Measurements from ENCODE around the gene WDR6. TPM values are rescaled to one million over a fixed set of nuclear protein-coding genes. Genes with fewer than 3 reads are reported as not detected.

Gene WDR6
- total and polyA plus RNA-seq, 3 experiments from 2014 or later = 82.9 to 167 (median 158) TPM

DNA sequence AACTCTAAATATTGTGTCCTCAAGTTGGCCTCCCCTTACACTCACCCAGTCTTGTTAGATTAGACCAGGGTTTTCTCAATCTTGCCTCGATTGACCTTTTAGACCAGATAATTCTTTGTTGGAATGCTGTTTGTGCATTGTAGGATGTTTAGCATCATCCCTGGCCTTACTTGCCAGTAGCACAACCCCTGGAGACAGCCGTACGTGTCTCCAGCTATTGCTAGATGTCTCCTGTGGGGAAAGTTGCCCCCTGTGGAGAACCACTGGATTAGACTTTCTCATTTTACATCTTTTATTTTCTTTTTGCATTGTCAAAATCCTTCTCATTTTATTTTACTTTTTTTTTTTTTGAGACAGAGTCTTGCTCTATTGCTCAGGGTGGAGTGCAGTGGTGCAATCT, 2.2 kb downstream of the WDR6 start:
- CTCF ChIA-PET = interaction anchor here (1.1 to 10.1 kb wide), 4 partner anchors 9 to 331 kb away, joined by 3 to 121 read pairs (median 56); partner anchors contain the start of genes DALRD3, NDUFAF3, P4HTM and USP4
- no peak overlapping the region for H3K4me3 ChIP-seq (ENCODE audit: low read length)
- peaks cover 0 to 3% of the 10 kb centered on the region in 2 donors for H3K27me3 Mint-ChIP-seq
- H3K27me3 ChIP-seq (ENCODE audit: insufficient read depth, low read length, poor library complexity, severe bottlenecking) = no peaks in the 10 kb centered on the region
- H3K36me3 Mint-ChIP-seq = peaks cover 0 to 49% (median 0%) of the 10 kb centered on the region in 3 donors
- peaks cover 24 to 46% (median 41%) of the 10 kb centered on the region in 3 donors for H3K4me1 Mint-ChIP-seq
- H3K36me3 ChIP-seq (ENCODE audit: insufficient read depth, low read length) = peaks cover 2% of the 10 kb centered on the region
- peaks cover 14% of the 10 kb centered on the region for H3K4me1 ChIP-seq (ENCODE audit: insufficient read depth, low read length)
- H3K27ac ChIP-seq (ENCODE audit: low read depth, low read length) = no peak overlapping the region
- POLR2A ChIA-PET = interaction anchor here (0.7 to 3.5 kb wide), 4 partner anchors 8 to 85 kb away, joined by 3 to 48 read pairs (median 4); partner anchors contain the start of genes DALRD3 and P4HTM
- H3K9me3 ChIP-seq (ENCODE audit: low read length) = no peaks in the 10 kb centered on the region
- peak overlapping the region in 2 of 8 donors; percentile 14 to 68 for H3K27ac Mint-ChIP-seq
- no peak for DNase-seq
- no peaks in the 10 kb centered on the region for H3K9me3 Mint-ChIP-seq
- H3K4me3 Mint-ChIP-seq = peak overlapping the region in 5 of 7 donors; percentile 51 to 89 (median 62)

DNA sequence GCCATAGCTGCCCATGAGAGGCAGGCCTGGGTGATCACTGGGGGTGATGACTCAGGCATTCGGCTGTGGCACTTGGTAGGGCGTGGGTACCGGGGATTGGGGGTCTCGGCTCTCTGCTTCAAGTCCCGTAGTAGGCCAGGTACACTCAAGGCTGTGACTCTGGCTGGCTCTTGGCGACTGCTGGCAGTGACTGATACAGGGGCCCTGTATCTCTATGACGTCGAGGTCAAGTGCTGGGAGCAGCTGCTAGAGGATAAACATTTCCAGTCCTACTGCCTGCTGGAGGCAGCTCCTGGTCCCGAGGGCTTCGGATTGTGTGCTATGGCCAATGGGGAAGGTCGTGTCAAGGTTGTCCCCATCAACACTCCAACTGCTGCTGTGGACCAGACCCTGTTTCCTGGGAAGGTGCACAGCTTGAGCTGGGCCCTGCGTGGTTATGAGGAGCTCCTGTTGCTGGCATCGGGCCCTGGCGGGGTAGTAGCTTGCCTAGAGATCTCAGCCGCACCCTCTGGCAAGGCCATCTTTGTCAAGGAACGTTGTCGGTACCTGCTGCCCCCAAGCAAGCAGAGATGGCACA, 5.3 kb downstream of the WDR6 start:
- Histone ChIP-seq H3K27me3 (ENCODE audit: insufficient read depth, low read length, poor library complexity, severe bottlenecking) (no peaks in the 10 kb centered on the region), H3K4me1 (ENCODE audit: insufficient read depth, low read length) (peaks cover 13% of the 10 kb centered on the region), H3K36me3 (ENCODE audit: insufficient read depth, low read length) (peaks cover 12% of the 10 kb centered on the region), H3K4me3 (ENCODE audit: low read length) (no peak overlapping the region), H3K9me3 (ENCODE audit: low read length) (no peaks in the 10 kb centered on the region), H3K27ac (ENCODE audit: low read depth, low read length) (no peak overlapping the region)
- no peaks in the 10 kb centered on the region for H3K27me3 Mint-ChIP-seq
- peaks cover 0 to 66% (median 5%) of the 10 kb centered on the region in 3 donors for H3K36me3 Mint-ChIP-seq
- POLR2A ChIA-PET = interaction anchor here (1.0 to 1.1 kb wide), 2 partner anchors 17 to 23 kb away, joined by 4 read pairs; partner anchors contain the start of gene IMPDH2
- H3K9me3 Mint-ChIP-seq = no peaks in the 10 kb centered on the region
- peaks cover 16 to 36% (median 32%) of the 10 kb centered on the region in 3 donors for H3K4me1 Mint-ChIP-seq
- H3K27ac Mint-ChIP-seq = peak overlapping the region in 4 of 8 donors; percentile 29 to 90 (median 52)
- peak overlapping the region in 1 of 7 donors; percentile 58 for H3K4me3 Mint-ChIP-seq
- no peak for DNase-seq
- CTCF ChIA-PET = interaction anchor here (5.6 to 10.1 kb wide), 2 partner anchors 11 to 24 kb away, joined by 65 to 121 read pairs; partner anchors contain the start of genes NDUFAF3 and P4HTM

DNA sequence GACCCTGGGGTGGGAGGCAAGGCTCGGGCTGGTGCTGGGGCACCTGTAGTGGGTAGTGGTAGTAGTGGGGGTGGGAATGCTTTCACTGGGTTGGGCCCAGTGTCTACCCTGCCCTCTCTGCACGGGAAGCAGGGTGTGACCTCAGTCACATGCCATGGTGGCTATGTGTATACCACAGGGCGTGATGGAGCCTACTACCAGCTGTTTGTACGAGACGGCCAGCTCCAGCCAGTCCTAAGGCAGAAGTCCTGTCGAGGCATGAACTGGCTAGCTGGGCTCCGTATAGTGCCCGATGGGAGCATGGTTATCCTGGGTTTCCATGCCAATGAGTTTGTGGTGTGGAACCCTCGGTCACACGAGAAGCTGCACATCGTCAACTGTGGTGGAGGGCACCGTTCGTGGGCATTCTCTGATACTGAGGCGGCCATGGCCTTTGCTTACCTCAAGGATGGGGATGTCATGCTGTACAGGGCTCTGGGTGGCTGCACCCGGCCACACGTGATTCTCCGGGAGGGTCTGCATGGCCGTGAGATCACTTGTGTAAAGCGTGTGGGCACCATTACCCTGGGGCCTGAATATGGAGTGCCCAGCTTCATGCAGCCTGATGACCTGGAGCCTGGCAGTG, 6.0 kb downstream of the WDR6 start:
- Histone ChIP-seq H3K9me3 (ENCODE audit: low read length) (no peaks in the 10 kb centered on the region), H3K4me3 (ENCODE audit: low read length) (no peak overlapping the region), H3K36me3 (ENCODE audit: insufficient read depth, low read length) (peaks cover 12% of the 10 kb centered on the region), H3K27ac (ENCODE audit: low read depth, low read length) (no peak overlapping the region), H3K4me1 (ENCODE audit: insufficient read depth, low read length) (peaks cover 11% of the 10 kb centered on the region), H3K27me3 (ENCODE audit: insufficient read depth, low read length, poor library complexity, severe bottlenecking) (no peaks in the 10 kb centered on the region)
- Mint-ChIP-seq H3K9me3 (no peaks in the 10 kb centered on the region), H3K27me3 (no peaks in the 10 kb centered on the region), H3K36me3 (peaks cover 0 to 64% (median 5%) of the 10 kb centered on the region in 3 donors), H3K4me1 (peaks cover 12 to 34% (median 29%) of the 10 kb centered on the region in 3 donors), H3K4me3 (peak overlapping the region in 1 of 7 donors; percentile 37), H3K27ac (peak overlapping the region in 2 of 8 donors; percentile 36 to 43)
- ChIA-PET POLR2A (interaction anchor here (1.0 to 2.2 kb wide), 3 partner anchors 9 to 24 kb away, joined by 4 to 11 read pairs (median 6); partner anchors contain the start of genes NDUFAF3 and P4HTM), CTCF (interaction anchor here (0.7 to 10.1 kb wide), 7 partner anchors 10 to 38 kb away, joined by 3 to 121 read pairs (median 5); partner anchors contain the start of genes IMPDH2, NDUFAF3 and P4HTM)
- no peak for DNase-seq

DNA sequence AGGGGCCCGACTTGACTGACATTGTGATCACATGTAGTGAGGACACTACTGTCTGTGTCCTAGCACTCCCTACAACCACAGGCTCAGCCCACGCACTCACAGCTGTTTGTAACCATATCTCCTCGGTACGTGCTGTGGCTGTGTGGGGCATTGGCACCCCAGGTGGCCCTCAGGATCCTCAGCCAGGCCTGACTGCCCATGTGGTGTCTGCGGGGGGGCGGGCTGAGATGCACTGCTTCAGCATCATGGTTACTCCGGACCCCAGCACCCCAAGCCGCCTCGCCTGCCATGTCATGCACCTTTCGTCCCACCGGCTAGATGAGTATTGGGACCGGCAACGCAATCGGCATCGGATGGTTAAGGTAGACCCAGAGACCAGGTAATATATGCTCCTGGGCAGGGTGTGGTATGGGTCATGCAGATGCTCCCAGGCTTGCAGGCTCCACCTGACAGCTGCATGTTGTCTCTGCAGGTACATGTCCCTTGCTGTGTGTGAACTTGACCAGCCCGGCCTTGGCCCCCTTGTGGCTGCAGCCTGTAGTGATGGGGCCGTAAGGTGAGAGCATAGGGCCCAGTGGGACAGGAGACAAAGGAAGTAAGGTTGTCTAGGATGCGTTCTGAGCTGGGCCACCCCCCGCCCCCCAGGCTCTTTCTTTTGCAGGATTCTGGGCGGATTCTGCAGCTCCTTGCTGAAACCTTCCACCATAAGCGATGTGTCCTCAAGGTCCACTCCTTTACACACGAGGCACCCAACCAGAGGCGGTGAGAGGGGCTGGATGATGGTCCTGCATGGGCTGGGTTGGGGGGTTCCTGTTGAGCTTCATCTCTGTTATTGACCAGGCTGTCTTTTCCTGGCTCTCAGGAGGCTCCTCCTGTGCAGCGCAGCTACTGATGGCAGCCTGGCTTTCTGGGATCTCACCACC, 6.8 kb downstream of the WDR6 start:
- Mint-ChIP-seq H3K4me3 (peak overlapping the region in 1 of 7 donors; percentile 66), H3K27me3 (no peaks in the 10 kb centered on the region), H3K27ac (peak overlapping the region in 2 of 8 donors; percentile 36 to 43), H3K36me3 (peaks cover 0 to 63% (median 5%) of the 10 kb centered on the region in 3 donors), H3K4me1 (peaks cover 11 to 33% (median 26%) of the 10 kb centered on the region in 3 donors), H3K9me3 (no peaks in the 10 kb centered on the region)
- Histone ChIP-seq H3K36me3 (ENCODE audit: insufficient read depth, low read length) (peaks cover 12% of the 10 kb centered on the region), H3K4me3 (ENCODE audit: low read length) (no peak overlapping the region), H3K27me3 (ENCODE audit: insufficient read depth, low read length, poor library complexity, severe bottlenecking) (no peaks in the 10 kb centered on the region), H3K9me3 (ENCODE audit: low read length) (no peaks in the 10 kb centered on the region), H3K27ac (ENCODE audit: low read depth, low read length) (no peak overlapping the region), H3K4me1 (ENCODE audit: insufficient read depth, low read length) (peaks cover 11% of the 10 kb centered on the region)
- DNase-seq = peak in 1 of 5 donors; percentile 24
- CTCF ChIA-PET = interaction anchor here (0.7 to 10.1 kb wide), 8 partner anchors 10 to 79 kb away, joined by 3 to 121 read pairs (median 4); partner anchors contain the start of genes IMPDH2, NDUFAF3 and P4HTM
- POLR2A ChIA-PET = interaction anchor here (0.6 to 2.2 kb wide), 3 partner anchors 8 to 82 kb away, joined by 6 to 11 read pairs (median 6); partner anchors contain the start of genes NDUFAF3 and P4HTM

DNA sequence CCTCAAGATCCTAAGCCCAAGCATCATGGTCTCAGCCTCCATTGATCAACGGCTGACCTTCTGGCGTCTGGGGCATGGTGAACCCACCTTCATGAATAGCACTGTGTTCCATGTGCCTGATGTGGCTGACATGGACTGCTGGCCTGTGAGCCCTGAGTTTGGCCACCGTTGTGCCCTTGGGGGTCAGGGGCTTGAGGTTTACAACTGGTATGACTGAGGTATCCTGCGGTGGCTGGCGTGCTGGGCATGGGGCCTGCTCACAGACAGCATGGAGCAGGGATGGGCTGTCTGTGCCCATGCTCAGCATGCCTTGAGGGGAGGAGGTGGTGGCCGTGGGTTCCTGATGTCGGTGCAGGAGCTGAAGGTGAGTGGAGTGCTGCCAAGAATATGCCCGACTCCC, 7.9 kb downstream of the WDR6 start:
- Mint-ChIP-seq H3K36me3 (peaks cover 0 to 61% (median 5%) of the 10 kb centered on the region in 3 donors), H3K9me3 (no peaks in the 10 kb centered on the region)
- H3K36me3 ChIP-seq (ENCODE audit: insufficient read depth, low read length) = peaks cover 12% of the 10 kb centered on the region

DNA sequence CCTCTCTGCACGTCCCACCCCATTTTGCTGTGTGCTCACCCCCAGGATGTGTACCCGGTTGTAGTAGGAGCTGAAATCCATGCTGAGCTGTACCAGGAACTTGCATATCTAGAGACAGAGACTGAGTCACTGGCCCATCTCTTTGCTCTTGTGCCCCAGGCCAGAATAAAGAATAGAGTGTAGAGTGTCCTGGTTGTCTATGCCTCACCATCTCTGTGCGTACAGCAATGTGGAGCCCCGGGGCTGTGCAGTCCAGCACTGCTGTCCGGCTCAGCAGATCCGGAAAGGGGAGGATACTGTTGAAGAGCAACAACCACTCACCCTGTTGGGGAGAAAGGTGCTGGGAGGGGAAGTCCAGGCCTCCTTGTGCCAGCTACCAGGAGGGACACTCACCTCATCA, 8.6 kb downstream of the WDR6 start:
- no peaks in the 10 kb centered on the region for H3K27me3 ChIP-seq (ENCODE audit: insufficient read depth, low read length, poor library complexity, severe bottlenecking)
- peaks cover 27% of the 10 kb centered on the region for H3K4me1 ChIP-seq (ENCODE audit: insufficient read depth, low read length)
- ChIA-PET POLR2A (no interaction called here), CTCF (interaction anchor here (1.0 to 5.6 kb wide), 2 partner anchors 9 to 27 kb away, joined by 3 to 65 read pairs; partner anchors contain the start of genes P4HTM and WDR6)
- H3K4me3 ChIP-seq (ENCODE audit: low read length) = no peak overlapping the region
- Mint-ChIP-seq H3K27me3 (no peaks in the 10 kb centered on the region), H3K27ac (peak overlapping the region in 4 of 8 donors; percentile 64 to 85 (median 72)), H3K9me3 (no peaks in the 10 kb centered on the region), H3K36me3 (peaks cover 0 to 64% (median 5%) of the 10 kb centered on the region in 3 donors), H3K4me3 (peak overlapping the region in 6 of 7 donors; percentile 29 to 94 (median 52)), H3K4me1 (peaks cover 15 to 41% (median 31%) of the 10 kb centered on the region in 3 donors)
- no peak overlapping the region for H3K27ac ChIP-seq (ENCODE audit: low read depth, low read length)
- H3K36me3 ChIP-seq (ENCODE audit: insufficient read depth, low read length) = peaks cover 12% of the 10 kb centered on the region
- DNase-seq = no peak
- H3K9me3 ChIP-seq (ENCODE audit: low read length) = no peaks in the 10 kb centered on the region

More for the DNA sequence above, 7.9 kb downstream of the WDR6 start:
- H3K27ac Mint-ChIP-seq = peak overlapping the region in 2 of 8 donors; percentile 17 to 78
- no peak overlapping the region for H3K27ac ChIP-seq (ENCODE audit: low read depth, low read length)
- peak overlapping the region in 2 of 7 donors; percentile 20 to 94 for H3K4me3 Mint-ChIP-seq
- no peaks in the 10 kb centered on the region for H3K27me3 ChIP-seq (ENCODE audit: insufficient read depth, low read length, poor library complexity, severe bottlenecking)
- H3K4me1 Mint-ChIP-seq = peaks cover 12 to 34% (median 27%) of the 10 kb centered on the region in 3 donors
- no peaks in the 10 kb centered on the region for H3K27me3 Mint-ChIP-seq
- ChIA-PET CTCF (interaction anchor here (1.5 to 5.6 kb wide), 4 partner anchors 14 to 78 kb away, joined by 3 to 65 read pairs (median 4); partner anchors contain the start of gene P4HTM), POLR2A (interaction anchor here (2.2 kb wide), 1 partner anchor 26 kb away, joined by 11 read pairs; the partner anchor contains the start of gene P4HTM)
- peaks cover 22% of the 10 kb centered on the region for H3K4me1 ChIP-seq (ENCODE audit: insufficient read depth, low read length)
- H3K9me3 ChIP-seq (ENCODE audit: low read length) = no peaks in the 10 kb centered on the region
- DNase-seq = no peak
- H3K4me3 ChIP-seq (ENCODE audit: low read length) = no peak overlapping the region
